Skin epidermis (tissue), 12 donors: Measurements from ENCODE around the gene KAT2B.
A peak's percentile ranks its signal among the peaks of the same experiment; 100 is the strongest.

Experiments used
- H3K27ac ChIP-seq, 21 experiments: fragments of 200-600 bp; sonication (generic) in 11 of 21; one replicate each; pipeline ENCODE4 v1.5.0; 2020; ENCODE audit warnings: mild to moderate bottlenecking in 3 of 21, inconsistent platforms in 2 of 21, moderate library complexity in 2 of 21
- H3K4me3 ChIP-seq, 7 experiments: fragments of 200-600 bp; sonication (generic) in 2 of 7; one replicate each; pipeline ENCODE4 v1.5.0; 2020; ENCODE audit warnings: inconsistent platforms in 2 of 7, mild to moderate bottlenecking in 2 of 7, moderate library complexity in 1 of 7

Gene KAT2B

GRCh38 chr3:20185679-20186599 lies 145.7 kb downstream of the KAT2B start, which contains the start of gene SGO1:
Gene SGO1, minus strand, starts transcription at chr3:20186206. Its CDS starts 2,179 bp downstream, at chr3:20184027.
- H3K4me3 ChIP-seq, result peak within 1 kb of the TSS; percentile 54 to 97 (median 77)
- peak within 1 kb of the TSS; percentile 62 to 96 (median 91) for H3K27ac ChIP-seq

GRCh38 chr3:20186600-20187004 lies 146.4 kb downstream of the KAT2B start:
- Histone ChIP-seq H3K27ac (peak overlapping the region; percentile 62 to 96 (median 91)), H3K4me3 (peak overlapping the region; percentile 54 to 97 (median 77))

GRCh38 chr3:20190991-20191390 lies 150.7 kb downstream of the KAT2B start:
- Histone ChIP-seq H3K4me3 (no peak overlapping the region), H3K27ac (no peak overlapping the region)

- no peak overlapping the region for H3K4me3 ChIP-seq
- no peak overlapping the region for H3K27ac ChIP-seq
Measured at GRCh38 chr3:20194793-20195460, 154.7 kb downstream of the KAT2B start.

- no peak overlapping the region for H3K4me3 ChIP-seq
- H3K27ac ChIP-seq, result no peak overlapping the region
Measured at GRCh38 chr3:20197775-20198174, 157.5 kb downstream of the KAT2B start.

GRCh38 chr3:20201143-20201542 lies 160.9 kb downstream of the KAT2B start:
- no peak overlapping the region for H3K4me3 ChIP-seq
- H3K27ac ChIP-seq, result no peak overlapping the region
